Posterior vena cava (tissue), 2 donors: ENCODE results near the gene UBE2QL1. TPM values are rescaled to one million over a fixed set of nuclear protein-coding genes. Genes with fewer than 3 reads are reported as not detected.

Experiments
- DNase-seq: peaks from one replicate; pipeline ENCODE4 v3.0.0-alpha.2; 2020; ENCODE audit warnings: low spot score
- intact Hi-C, 2 donors: fragments of 100-400 bp; cut with DNase I; formaldehyde crosslinking; loops; one replicate each; pipeline versions ENCODE4 v1.14.1 to v1.14.2; 2022 to 2023
- total RNA-seq, 2 donors: library from RNA; stranded (reverse); fragmentation: NEBNext Ultra II Directional; extraction: Animal tissue kit (Norgen Biotek cat#: 25700); gene quantifications; one replicate each; pipeline ENCODE4 v1.2.1, GENCODE V29; 2021
- donor health status: DM: yes; HTN: yes; CAD: no.
- donor health status: DM: yes; HTN: yes; CAD: no.

Gene UBE2QL1
- total RNA-seq, 2 donors from 2014 or later: 3.3 to 5.8 TPM

GRCh38 chr5:6489643-6490185 is 41.1 kb downstream of the UBE2QL1 start:
- intact Hi-C loops: no loop called here
- no peak for DNase-seq

GRCh38 chr5:6490246-6490645 is 41.6 kb downstream of the UBE2QL1 start:
- intact Hi-C loops: no loop called here
- DNase-seq: no peak

- no peak for DNase-seq
- intact Hi-C loops: no loop called here
Measured at GRCh38 chr5:6490693-6491092, 42.0 kb downstream of the UBE2QL1 start.

GRCh38 chr5:6491196-6491918 is 42.7 kb downstream of the UBE2QL1 start:
- intact Hi-C loops: no loop called here
- DNase-seq: no peak

GRCh38 chr5:6491919-6492290 is 43.2 kb downstream of the UBE2QL1 start:
- no peak for DNase-seq
- intact Hi-C loops: no loop called here

GRCh38 chr5:6492934-6493333 is 44.3 kb downstream of the UBE2QL1 start:
- DNase-seq: no peak
- intact Hi-C loops: no loop called here

- no peak for DNase-seq
- intact Hi-C loops: no loop called here
Measured at GRCh38 chr5:6493681-6494454, 45.2 kb downstream of the UBE2QL1 start.

GRCh38 chr5:6494939-6495338 is 46.3 kb downstream of the UBE2QL1 start:
- intact Hi-C loops: no loop called here
- no peak for DNase-seq

GRCh38 chr5:6495433-6496206 is 47.0 kb downstream of the UBE2QL1 start:
- no peak for DNase-seq
- intact Hi-C loops: no loop called here

- no peak for DNase-seq
- intact Hi-C loops: no loop called here
Measured at GRCh38 chr5:6496207-6496584, 47.5 kb downstream of the UBE2QL1 start.

GRCh38 chr5:6496636-6497035 is 48.0 kb downstream of the UBE2QL1 start:
- DNase-seq: no peak
- intact Hi-C loops: no loop called here

GRCh38 chr5:6497262-6497661 is 48.6 kb downstream of the UBE2QL1 start:
- no peak for DNase-seq
- intact Hi-C loops: no loop called here

- intact Hi-C loops: no loop called here
- no peak for DNase-seq
Measured at GRCh38 chr5:6498968-6499367, 50.3 kb downstream of the UBE2QL1 start.

- intact Hi-C loops: no loop called here
- DNase-seq: no peak
Measured at GRCh38 chr5:6501701-6502100, 53.0 kb downstream of the UBE2QL1 start.

- DNase-seq: no peak
- intact Hi-C loops: no loop called here
Measured at GRCh38 chr5:6502421-6502820, 53.8 kb downstream of the UBE2QL1 start.

GRCh38 chr5:6503342-6503741 is 54.7 kb downstream of the UBE2QL1 start:
- no peak for DNase-seq
- intact Hi-C loops: no loop called here

GRCh38 chr5:6504677-6505415 is 56.2 kb downstream of the UBE2QL1 start:
- DNase-seq: no peak
- intact Hi-C loops: no loop called here

GRCh38 chr5:6505416-6505755 is 56.7 kb downstream of the UBE2QL1 start:
- DNase-seq: no peak
- intact Hi-C loops: no loop called here

GRCh38 chr5:6505783-6506557 is 57.3 kb downstream of the UBE2QL1 start:
- intact Hi-C loops: no loop called here

More at GRCh38 chr5:6505783-6506557, 57.3 kb downstream of the UBE2QL1 start:
- DNase-seq: no peak
